K562 (cell line): Measurements from ENCODE around the gene MXD3.

Source experiments
- EP300 ChIP-seq: IDR thresholded peaks from 2 replicates; pipeline ENCODE4 v1.6.1; 2012; ENCODE audit warnings: low read length, improper control_type of control experiment
- EZH2 ChIP-seq: IDR thresholded peaks from 2 replicates; pipeline ENCODE4 v1.6.1; 2012; ENCODE audit warnings: low read depth, mild to moderate bottlenecking, inconsistent platforms, low read length, borderline replicate concordance
- TARDBP ChIP-seq: fragments of 450-650 bp; IDR thresholded peaks from 2 replicates; pipeline ENCODE4 v1.6.1; 2016
- TF ChIP-seq, protein P1 (sequence below), 3 experiments: IDR thresholded peaks in 2 of 3; conservative IDR thresholded peaks in 1 of 3; 2 replicates each; pipeline ENCODE4 v1.5.1; 2011 to 2012; ENCODE audit warnings: low read length in 3 of 3, mild to moderate bottlenecking in 3 of 3, control low read depth in 2 of 3, improper control_type of control experiment in 1 of 3, inconsistent platforms in 1 of 3, low read depth in 1 of 3, mixed read lengths in 1 of 3, moderate library complexity in 1 of 3; ENCODE audit not compliant: insufficient read depth in 2 of 3
- TF ChIP-seq, protein P2 (sequence below): fragments of 200-800 bp; sonication (Bioruptor generic); IDR thresholded peaks from 2 replicates; pipeline ENCODE4 v1.6.1; 2017; ENCODE audit warnings: missing genetic modification characterization, missing compliant biosample characterization

DNA sequence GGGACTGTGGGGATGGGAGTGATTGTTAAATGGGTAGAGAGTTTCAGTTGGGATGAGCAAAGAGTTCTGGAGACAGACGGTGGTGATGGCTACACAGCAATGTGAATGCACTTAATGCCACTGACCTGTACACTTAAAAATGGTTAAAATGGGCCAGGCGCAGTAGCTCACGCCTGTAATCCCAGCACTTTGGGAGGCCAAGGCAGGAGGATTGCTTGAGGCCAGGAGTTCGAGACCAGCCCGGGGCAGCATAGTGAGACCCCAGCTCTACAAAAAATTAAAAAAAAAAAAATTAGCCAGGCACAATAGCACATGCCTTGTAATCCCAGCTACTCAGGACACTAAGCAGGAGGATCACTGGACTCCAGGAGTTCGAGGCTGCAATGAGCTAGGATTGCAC, 32.1 kb upstream of the MXD3 start:
- TF ChIP-seq, protein P1, sequence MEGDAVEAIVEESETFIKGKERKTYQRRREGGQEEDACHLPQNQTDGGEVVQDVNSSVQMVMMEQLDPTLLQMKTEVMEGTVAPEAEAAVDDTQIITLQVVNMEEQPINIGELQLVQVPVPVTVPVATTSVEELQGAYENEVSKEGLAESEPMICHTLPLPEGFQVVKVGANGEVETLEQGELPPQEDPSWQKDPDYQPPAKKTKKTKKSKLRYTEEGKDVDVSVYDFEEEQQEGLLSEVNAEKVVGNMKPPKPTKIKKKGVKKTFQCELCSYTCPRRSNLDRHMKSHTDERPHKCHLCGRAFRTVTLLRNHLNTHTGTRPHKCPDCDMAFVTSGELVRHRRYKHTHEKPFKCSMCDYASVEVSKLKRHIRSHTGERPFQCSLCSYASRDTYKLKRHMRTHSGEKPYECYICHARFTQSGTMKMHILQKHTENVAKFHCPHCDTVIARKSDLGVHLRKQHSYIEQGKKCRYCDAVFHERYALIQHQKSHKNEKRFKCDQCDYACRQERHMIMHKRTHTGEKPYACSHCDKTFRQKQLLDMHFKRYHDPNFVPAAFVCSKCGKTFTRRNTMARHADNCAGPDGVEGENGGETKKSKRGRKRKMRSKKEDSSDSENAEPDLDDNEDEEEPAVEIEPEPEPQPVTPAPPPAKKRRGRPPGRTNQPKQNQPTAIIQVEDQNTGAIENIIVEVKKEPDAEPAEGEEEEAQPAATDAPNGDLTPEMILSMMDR (IDR thresholded peaks at IDR 0.05 in 2 of 3, conservative IDR thresholded peaks at IDR 0.05 in 1 of 3; ENCODE audit: insufficient read depth in 2 of 3, low read depth in 1 of 3, low read length in 3 of 3) = no peak
- TF ChIP-seq TARDBP = no peak
- no peak for TF ChIP-seq EP300
- TF ChIP-seq, protein P2, sequence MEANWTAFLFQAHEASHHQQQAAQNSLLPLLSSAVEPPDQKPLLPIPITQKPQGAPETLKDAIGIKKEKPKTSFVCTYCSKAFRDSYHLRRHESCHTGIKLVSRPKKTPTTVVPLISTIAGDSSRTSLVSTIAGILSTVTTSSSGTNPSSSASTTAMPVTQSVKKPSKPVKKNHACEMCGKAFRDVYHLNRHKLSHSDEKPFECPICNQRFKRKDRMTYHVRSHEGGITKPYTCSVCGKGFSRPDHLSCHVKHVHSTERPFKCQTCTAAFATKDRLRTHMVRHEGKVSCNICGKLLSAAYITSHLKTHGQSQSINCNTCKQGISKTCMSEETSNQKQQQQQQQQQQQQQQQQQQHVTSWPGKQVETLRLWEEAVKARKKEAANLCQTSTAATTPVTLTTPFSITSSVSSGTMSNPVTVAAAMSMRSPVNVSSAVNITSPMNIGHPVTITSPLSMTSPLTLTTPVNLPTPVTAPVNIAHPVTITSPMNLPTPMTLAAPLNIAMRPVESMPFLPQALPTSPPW (CRISPR knock-in tag) = no peak
- no peak for TF ChIP-seq EZH2
